Esophagus squamous epithelium (tissue), 4 donors: Measurements from ENCODE around the gene ALDH3A1.

Source experiments
- CTCF ChIP-seq, 6 experiments: fragments of 450-650 bp in 4 of 6; fragments of 200-600 bp in 2 of 6; sonication (generic) in 2 of 6; IDR thresholded peaks; one replicate each; pipeline ENCODE4 v1.5.1; 2016 to 2019; ENCODE audit warnings: antibody characterized with exemption in 6 of 6, mild to moderate bottlenecking in 4 of 6, moderate library complexity in 4 of 6
- POLR2A ChIP-seq, 4 donors: fragments of 450-650 bp; IDR thresholded peaks; one replicate each; pipeline ENCODE4 v1.6.1; 2017; ENCODE audit warnings: antibody characterized with exemption in 4 of 4, mild to moderate bottlenecking in 4 of 4, moderate library complexity in 3 of 4

DNA sequence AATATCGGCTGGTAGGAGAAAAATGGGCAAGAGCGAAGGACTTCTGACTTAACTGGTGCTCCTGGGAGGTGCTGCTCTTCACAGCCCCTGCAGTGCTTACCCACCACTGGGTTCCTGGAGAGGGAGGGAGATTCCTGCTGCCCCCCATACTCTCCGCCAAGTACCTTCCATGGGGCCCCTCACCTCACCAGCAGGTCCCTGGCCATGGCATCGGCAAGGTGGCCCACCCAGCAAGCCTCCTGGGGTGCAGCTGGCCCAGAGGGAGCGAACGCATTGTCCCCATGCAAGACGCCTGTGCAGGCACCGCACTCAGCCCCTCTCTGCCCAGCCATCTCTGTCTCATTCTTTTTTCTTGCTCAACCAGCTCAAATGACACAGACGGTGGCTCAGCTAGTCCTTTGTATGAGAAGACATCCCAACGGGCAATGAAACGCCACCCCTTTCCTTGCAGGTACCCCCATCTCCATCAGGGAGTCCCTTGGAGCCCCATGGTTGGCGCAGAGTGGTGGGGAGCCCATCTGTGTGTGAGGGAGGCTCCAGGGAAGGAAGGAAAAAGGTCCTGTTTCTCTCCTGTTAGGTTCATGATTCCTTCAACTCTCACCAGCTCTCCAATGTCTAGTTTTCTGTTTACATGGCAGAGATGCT is 9.6 kb upstream of the ALDH3A1 start:
- TF ChIP-seq CTCF (IDR thresholded peaks at IDR 0.05) (no peak), POLR2A (IDR thresholded peaks at IDR 0.05) (no peak)
